Stimulated activated memory B cell treated with anti-CD40 and anti-IgM and Interleukin-4, amounts not matched to agents 10 μg/mL and 1 μg/mL and 100 μg/mL, for 72 hours (primary cell): ENCODE results near the gene PPP1CB.

ENCODE experiments used
- ATAC-seq: fragments of 150-1000 bp; cut with Tn5 transposase; 2 replicates; pipeline ENCODE4 v1.10.0; 2021
- H3K27ac Mint-ChIP-seq: one replicate; pipeline ENCODE4 v1.8.0; 2022; ENCODE audit warnings: mild to moderate bottlenecking, mixed read lengths
- H3K27me3 Mint-ChIP-seq: one replicate; pipeline ENCODE4 v1.8.0; 2022; ENCODE audit warnings: mixed read lengths
- H3K36me3 Mint-ChIP-seq: one replicate; pipeline ENCODE4 v1.8.0; 2022; ENCODE audit warnings: mixed read lengths
- H3K4me1 Mint-ChIP-seq: one replicate; pipeline ENCODE4 v1.8.0; 2022; ENCODE audit warnings: mixed read lengths
- H3K4me3 Mint-ChIP-seq: one replicate; pipeline ENCODE4 v1.8.0; 2022; ENCODE audit warnings: mild to moderate bottlenecking, moderate library complexity, mixed read lengths
- H3K9me3 Mint-ChIP-seq: one replicate; pipeline ENCODE4 v1.8.0; 2022; ENCODE audit warnings: mixed read lengths

PPP1CB gene

DNA sequence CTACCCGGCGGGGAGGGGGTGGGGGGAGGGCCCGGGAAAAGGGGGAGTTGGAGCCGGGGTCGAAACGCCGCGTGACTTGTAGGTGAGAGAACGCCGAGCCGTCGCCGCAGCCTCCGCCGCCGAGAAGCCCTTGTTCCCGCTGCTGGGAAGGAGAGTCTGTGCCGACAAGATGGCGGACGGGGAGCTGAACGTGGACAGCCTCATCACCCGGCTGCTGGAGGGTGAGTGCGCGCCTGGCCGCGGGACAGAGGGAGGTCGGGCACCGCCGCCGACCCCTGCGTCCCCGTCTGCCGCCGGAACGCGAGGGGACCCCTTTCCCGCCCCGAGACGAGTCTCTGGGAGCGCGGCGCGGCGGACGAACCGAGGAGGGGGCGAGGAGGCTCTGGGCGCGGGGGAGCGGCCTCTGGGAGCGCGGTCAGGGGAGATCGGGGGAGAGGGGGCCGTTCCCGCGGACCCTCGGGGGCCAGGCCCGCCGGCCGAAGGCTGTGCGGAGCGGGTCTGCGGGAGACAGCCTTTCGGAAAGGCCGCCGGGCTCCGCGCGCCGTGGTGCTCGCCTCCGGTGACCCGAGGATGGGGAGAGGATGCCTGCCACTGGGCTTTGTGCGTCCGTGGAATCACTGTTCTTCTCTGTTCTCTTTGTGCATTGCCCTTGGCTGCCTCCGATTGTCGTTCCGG is 463 bp downstream of the PPP1CB start:
- ATAC-seq, result peak; percentile 52
- peak overlapping the region; percentile 98 for H3K4me3 Mint-ChIP-seq
- no peaks in the 10 kb centered on the region for H3K9me3 Mint-ChIP-seq
- H3K27ac Mint-ChIP-seq, result peak overlapping the region; percentile 97
- no peaks in the 10 kb centered on the region for H3K27me3 Mint-ChIP-seq
- peaks cover 11% of the 10 kb centered on the region for H3K36me3 Mint-ChIP-seq
- peaks cover 62% of the 10 kb centered on the region for H3K4me1 Mint-ChIP-seq

DNA sequence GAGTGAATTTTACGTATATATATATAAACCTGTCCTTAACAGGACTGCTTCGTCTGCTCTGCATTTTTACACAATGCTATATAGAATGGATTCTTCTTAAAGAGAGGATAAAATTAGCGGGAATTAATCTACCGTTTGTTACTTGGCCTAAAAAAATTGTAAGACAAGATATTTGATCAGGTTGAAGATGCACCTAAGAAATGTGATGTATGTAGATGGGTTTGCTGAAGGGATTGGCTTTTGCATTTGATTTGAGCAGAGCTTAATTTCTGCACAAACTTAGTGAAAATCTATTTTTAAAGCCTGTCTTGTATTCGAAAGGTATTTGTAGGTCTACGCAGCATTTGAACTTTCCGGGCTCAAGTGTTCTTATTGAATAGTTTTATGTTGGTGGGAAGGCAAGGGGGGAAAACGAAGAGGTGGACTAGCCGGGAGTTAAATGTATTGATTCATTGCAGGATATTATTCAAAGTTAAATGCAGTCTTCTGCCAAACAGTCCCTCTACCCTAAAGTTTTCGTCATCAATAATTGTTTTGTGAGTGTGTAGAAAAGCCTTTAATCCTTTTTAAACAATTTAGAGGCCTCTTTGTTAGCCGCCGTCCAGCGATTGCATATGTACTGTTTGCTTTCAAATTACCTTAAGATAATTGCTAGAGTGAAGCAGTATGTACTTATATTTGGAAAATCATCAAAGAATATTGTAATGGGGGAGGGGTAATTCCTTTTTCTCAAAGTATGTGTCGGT is 1.2 kb downstream of the PPP1CB start:
- H3K27me3 Mint-ChIP-seq, result no peaks in the 10 kb centered on the region
- no peaks in the 10 kb centered on the region for H3K9me3 Mint-ChIP-seq
- peak overlapping the region; percentile 97 for H3K27ac Mint-ChIP-seq
- no peak for ATAC-seq
- H3K4me3 Mint-ChIP-seq, result peak overlapping the region; percentile 98
- H3K36me3 Mint-ChIP-seq, result peaks cover 11% of the 10 kb centered on the region
- peaks cover 67% of the 10 kb centered on the region for H3K4me1 Mint-ChIP-seq

DNA sequence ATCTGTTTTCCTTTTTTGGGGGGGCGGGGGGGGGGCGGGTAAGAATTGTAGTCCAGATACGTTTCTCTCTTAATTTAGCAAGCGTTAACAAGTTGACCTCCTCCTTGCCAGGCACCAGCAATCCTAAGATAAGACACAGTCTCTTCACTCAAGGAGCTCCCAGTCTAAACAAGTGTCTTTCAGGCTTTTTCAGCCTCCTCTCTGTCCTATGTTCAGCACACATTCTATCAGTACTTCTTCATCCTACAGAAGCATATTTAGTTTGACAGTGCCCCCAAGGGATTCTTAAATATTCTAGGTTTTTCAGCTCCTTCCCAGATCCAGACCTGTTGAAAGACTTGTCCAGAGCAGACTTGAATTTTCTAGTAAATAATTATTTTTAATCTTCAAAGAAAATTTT is 2.7 kb downstream of the PPP1CB start:
- Mint-ChIP-seq H3K4me3 (no peak overlapping the region), H3K36me3 (peaks cover 11% of the 10 kb centered on the region), H3K27me3 (no peaks in the 10 kb centered on the region), H3K9me3 (no peaks in the 10 kb centered on the region), H3K4me1 (peaks cover 64% of the 10 kb centered on the region), H3K27ac (no peak overlapping the region)
- ATAC-seq, result no peak

DNA sequence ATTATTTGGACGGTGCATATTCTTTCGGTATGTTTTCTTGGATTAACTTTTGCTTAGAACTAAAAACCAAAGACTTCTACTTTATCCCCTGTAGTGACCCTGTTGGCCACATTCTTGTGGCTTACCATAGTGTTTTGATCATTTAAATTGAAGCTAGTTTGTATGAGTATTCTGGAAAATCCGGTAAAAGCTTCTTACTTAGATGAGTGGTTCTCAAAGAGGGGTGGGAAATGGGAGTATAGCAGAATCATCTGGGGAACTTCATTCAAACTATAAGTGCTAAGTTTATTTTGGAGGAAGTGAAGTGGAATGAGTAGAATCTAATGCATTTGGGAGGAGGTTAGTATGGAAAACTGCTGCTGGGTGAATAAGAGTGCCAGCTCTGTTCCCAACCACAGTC is 3.8 kb downstream of the PPP1CB start:
- H3K4me1 Mint-ChIP-seq, result peaks cover 56% of the 10 kb centered on the region
- peak overlapping the region; percentile 8 for H3K27ac Mint-ChIP-seq
- peaks cover 11% of the 10 kb centered on the region for H3K36me3 Mint-ChIP-seq

DNA sequence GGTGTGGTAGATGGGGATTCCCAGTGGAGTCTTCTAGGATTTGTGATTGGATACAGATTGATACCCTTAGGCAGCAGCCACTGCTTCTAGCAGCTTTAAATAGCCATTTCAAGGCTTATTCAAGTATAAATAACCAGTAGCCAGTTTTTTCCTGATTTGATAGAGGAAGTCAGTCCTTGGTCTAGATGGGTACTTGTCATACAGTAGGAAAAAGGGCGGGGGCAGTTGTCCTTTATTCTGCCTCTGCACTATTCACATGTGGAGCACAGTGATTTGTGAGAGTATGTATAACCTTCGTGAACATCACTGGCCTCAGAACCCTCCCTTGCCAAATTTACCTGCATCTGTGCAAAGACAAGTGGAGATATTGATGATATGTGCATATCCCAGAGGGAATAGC is 6.8 kb downstream of the PPP1CB start:
- no peak for ATAC-seq
- no peak overlapping the region for H3K27ac Mint-ChIP-seq
- H3K4me3 Mint-ChIP-seq, result no peak overlapping the region
- peaks cover 66% of the 10 kb centered on the region for H3K4me1 Mint-ChIP-seq
- no peaks in the 10 kb centered on the region for H3K27me3 Mint-ChIP-seq
- H3K9me3 Mint-ChIP-seq, result no peaks in the 10 kb centered on the region
- H3K36me3 Mint-ChIP-seq, result peaks cover 11% of the 10 kb centered on the region

More for the DNA sequence above, 3.8 kb downstream of the PPP1CB start:
- ATAC-seq, result no peak
- no peaks in the 10 kb centered on the region for H3K9me3 Mint-ChIP-seq
- H3K27me3 Mint-ChIP-seq, result no peaks in the 10 kb centered on the region
- peak overlapping the region; percentile 6 for H3K4me3 Mint-ChIP-seq

DNA sequence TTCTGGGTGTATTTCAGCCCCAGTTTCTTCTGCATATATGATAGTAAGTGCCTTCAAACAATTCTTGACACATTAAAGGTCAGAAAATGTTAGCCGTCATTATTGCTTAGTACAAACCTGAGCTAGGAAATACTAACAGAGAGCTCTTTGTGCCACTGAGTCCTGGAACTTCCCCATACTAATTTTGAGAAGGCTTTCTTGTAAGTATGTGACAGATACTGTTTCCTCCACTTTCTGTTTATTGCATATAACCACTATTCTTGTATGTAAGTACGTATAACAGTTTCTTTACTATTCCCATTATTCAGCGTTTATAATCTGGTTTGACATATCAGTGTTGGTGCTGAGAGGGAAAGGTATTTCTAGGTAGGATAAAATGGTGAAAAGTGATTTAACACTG is 9.8 kb downstream of the PPP1CB start:
- H3K4me1 Mint-ChIP-seq, result peaks cover 66% of the 10 kb centered on the region
- no peak overlapping the region for H3K27ac Mint-ChIP-seq
- peaks cover 3% of the 10 kb centered on the region for H3K36me3 Mint-ChIP-seq
- H3K9me3 Mint-ChIP-seq, result no peaks in the 10 kb centered on the region
- no peak overlapping the region for H3K4me3 Mint-ChIP-seq
- ATAC-seq, result no peak
- no peaks in the 10 kb centered on the region for H3K27me3 Mint-ChIP-seq

DNA sequence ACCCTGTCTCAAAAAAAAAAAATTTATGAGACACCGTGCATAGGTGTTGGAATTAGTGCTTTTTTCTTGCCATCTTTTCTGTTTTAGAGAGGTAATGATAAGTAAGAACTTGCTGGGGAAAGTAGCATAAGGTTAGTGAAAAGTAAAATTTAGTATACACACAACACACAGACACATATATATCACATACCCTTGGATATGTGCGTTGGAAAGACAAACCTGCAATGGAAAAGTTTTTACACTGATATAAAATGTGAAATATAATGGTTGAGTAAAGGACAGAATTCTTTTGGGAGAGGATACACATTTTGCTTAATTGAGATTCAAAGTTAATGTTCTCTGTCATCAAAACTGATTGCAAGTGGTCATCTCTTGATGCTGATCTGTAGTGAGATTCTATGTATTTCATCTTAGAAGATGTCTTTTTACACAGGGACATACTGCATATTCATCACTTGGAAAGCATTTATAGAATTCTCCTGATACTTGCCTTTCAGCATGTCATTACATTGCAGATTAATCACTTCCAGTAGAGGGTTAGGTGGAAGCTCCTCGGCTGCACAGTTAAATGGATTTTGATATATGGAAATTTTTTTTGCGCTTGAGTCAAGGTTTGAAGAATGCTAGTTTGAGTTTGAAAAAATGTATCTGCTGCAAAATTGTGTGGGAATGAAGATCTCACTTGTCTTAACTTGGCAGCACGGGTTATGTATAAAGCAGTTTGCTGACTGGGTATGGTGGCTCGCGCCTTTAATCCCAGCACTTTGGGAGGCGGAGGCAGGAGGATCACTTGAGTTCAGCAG is 13.5 kb downstream of the PPP1CB start:
- Mint-ChIP-seq H3K4me3 (no peak overlapping the region), H3K36me3 (peaks cover 18% of the 10 kb centered on the region), H3K4me1 (peaks cover 69% of the 10 kb centered on the region), H3K27me3 (no peaks in the 10 kb centered on the region), H3K9me3 (no peaks in the 10 kb centered on the region), H3K27ac (no peak overlapping the region)
- no peak for ATAC-seq

DNA sequence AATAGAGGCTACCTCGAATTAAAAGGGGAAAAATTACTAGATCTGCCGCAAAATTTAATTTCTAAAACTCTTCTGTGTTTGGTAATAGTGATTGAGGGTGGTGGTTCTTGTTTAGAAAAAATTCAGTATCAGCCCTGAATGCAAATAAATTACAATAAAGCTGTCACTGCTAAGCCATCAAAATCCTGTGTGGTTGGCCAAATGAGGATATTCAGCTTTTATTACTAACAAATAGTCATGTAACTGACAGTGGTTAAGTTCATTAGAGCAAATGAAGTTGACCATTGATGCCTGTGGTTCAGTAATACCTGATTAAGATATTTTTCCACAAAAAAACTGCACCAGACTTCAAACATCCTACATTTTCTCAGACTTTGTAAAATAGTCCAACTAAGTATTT is 14.4 kb downstream of the PPP1CB start:
- Mint-ChIP-seq H3K9me3 (no peaks in the 10 kb centered on the region), H3K4me1 (peaks cover 68% of the 10 kb centered on the region), H3K27ac (no peak overlapping the region), H3K4me3 (no peak overlapping the region), H3K27me3 (no peaks in the 10 kb centered on the region), H3K36me3 (peaks cover 18% of the 10 kb centered on the region)
- ATAC-seq, result no peak

DNA sequence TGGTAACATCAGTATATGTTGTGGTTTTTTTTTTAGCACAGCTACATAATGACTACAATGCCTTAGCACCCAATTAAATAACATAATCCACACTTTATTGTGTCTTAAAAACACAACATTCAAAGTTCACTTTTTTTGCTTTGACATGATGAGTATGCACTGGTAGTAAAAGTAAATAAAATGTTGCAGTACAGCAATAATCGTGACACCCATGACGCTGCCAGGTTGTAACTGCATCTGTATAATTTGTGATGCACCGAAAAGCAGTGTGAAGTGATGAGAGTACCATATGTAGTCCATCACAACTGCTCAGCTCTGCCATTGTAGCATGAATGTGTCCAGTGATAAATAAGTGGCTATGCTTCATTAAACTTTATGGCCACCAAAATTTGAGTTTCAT is 15.7 kb downstream of the PPP1CB start:
- H3K36me3 Mint-ChIP-seq, result peaks cover 18% of the 10 kb centered on the region
- ATAC-seq, result no peak
- H3K4me3 Mint-ChIP-seq, result no peak overlapping the region
- H3K4me1 Mint-ChIP-seq, result peaks cover 67% of the 10 kb centered on the region
- H3K27ac Mint-ChIP-seq, result no peak overlapping the region
- H3K27me3 Mint-ChIP-seq, result no peaks in the 10 kb centered on the region
- H3K9me3 Mint-ChIP-seq, result no peaks in the 10 kb centered on the region

DNA sequence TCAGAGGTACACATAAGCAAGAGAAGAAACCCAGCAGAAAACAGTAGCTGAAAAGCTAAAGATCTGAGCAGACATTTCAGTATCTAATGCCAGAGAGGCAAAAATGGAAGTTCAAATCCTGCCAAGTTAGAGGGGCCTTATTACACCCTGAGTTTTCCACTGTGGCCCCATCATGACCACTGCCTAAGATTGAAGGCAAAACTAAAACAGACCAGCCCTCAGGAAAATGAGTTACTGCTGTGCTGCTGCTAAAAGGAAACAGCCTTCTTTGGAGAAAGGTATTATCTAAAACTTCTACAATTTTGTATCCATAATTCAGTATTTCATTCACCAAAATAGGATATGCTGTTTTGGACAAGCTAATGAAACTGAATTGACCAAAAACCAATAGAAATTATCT is 16.8 kb downstream of the PPP1CB start:
- H3K27ac Mint-ChIP-seq, result no peak overlapping the region
- H3K4me3 Mint-ChIP-seq, result no peak overlapping the region
- peaks cover 63% of the 10 kb centered on the region for H3K4me1 Mint-ChIP-seq

DNA sequence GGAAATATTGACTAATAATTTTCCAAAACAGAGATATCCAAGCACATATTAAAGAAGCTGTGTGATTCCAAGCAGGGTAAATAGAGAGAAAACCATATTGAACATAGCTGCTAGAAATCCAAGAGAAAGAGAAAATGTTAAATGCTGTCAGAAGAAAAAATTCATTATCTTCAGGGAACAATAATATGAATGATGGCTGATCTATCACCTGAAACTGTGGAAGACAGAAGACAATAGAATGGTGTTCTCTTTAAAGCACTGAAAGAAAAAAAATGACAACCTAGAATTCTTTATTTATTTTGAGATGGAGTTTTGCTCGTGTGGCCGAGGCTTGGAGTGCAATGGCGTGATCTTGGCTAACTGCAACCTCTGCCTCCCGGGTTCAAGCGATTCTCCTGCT is 17.3 kb downstream of the PPP1CB start:
- H3K4me1 Mint-ChIP-seq, result peaks cover 61% of the 10 kb centered on the region
- H3K36me3 Mint-ChIP-seq, result peaks cover 18% of the 10 kb centered on the region
- H3K27me3 Mint-ChIP-seq, result no peaks in the 10 kb centered on the region
- H3K27ac Mint-ChIP-seq, result no peak overlapping the region
- H3K9me3 Mint-ChIP-seq, result no peaks in the 10 kb centered on the region
- no peak overlapping the region for H3K4me3 Mint-ChIP-seq
- ATAC-seq, result no peak

More for the DNA sequence above, 16.8 kb downstream of the PPP1CB start:
- Mint-ChIP-seq H3K27me3 (no peaks in the 10 kb centered on the region), H3K9me3 (no peaks in the 10 kb centered on the region), H3K36me3 (peaks cover 18% of the 10 kb centered on the region)
- no peak for ATAC-seq

DNA sequence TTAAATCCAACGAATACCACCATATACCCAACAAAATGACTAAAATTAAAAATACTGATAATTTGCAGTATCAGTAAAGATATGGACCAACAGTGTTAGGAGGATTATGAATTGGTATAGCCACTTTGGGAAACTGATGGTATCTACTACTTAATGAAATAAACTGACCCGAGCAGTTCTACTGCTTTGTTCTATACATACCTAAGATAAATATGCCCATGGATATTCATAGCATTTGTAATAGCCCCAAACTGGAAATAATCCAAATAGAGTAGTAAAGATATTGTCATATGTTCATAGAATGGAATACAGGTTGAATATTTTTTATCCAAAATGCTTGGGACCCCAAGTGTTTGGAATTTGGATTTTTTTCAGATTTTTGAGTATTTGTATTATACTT is 20.7 kb downstream of the PPP1CB start:
- Mint-ChIP-seq H3K4me1 (peaks cover 60% of the 10 kb centered on the region), H3K27me3 (no peaks in the 10 kb centered on the region), H3K9me3 (no peaks in the 10 kb centered on the region), H3K4me3 (no peak overlapping the region), H3K27ac (no peak overlapping the region), H3K36me3 (peaks cover 24% of the 10 kb centered on the region)
- ATAC-seq, result no peak

DNA sequence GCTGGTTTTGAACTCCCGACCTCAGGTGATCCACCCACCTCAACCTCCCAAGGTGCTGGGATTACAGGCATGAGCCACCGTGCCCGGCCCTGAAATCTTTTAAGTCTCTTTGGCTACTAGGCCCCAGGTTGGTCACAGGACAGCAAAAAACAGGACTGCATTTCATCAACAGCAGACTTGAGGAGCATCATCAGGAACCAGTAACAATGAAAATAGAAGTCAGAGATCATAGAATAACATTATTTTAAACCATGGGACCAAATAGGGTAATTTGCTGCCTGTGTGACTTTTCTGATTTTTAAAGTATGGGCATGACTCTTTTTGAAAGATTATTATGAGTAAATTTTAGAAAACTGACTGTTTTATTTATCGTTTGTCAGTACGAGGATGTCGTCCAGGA is 24.8 kb downstream of the PPP1CB start:
- Mint-ChIP-seq H3K4me1 (peaks cover 31% of the 10 kb centered on the region), H3K36me3 (peaks cover 11% of the 10 kb centered on the region), H3K4me3 (no peak overlapping the region), H3K9me3 (no peaks in the 10 kb centered on the region), H3K27ac (no peak overlapping the region), H3K27me3 (no peaks in the 10 kb centered on the region)
- no peak for ATAC-seq

DNA sequence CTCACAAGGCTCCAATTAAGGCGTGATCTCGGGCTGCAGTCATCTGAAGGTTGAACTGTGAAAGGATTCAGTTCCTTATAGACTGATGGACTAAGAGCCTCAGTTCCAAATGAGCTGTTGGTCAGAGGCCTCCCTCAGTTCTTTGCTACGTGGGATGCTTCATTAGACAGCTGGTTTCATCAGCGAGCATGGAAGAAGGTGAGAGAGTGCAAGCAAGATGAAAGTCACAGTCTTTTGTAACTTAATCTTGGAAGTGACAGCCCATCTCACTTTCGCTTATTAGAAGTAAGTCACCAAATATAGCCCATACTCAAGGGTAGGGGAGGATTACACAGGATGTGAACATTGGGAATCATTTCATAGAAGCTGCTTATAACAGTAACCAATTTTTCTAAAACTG is 26.8 kb downstream of the PPP1CB start:
- Mint-ChIP-seq H3K4me1 (peaks cover 19% of the 10 kb centered on the region), H3K9me3 (no peaks in the 10 kb centered on the region), H3K27me3 (no peaks in the 10 kb centered on the region), H3K36me3 (peaks cover 25% of the 10 kb centered on the region), H3K4me3 (no peak overlapping the region), H3K27ac (no peak overlapping the region)
- no peak for ATAC-seq

DNA sequence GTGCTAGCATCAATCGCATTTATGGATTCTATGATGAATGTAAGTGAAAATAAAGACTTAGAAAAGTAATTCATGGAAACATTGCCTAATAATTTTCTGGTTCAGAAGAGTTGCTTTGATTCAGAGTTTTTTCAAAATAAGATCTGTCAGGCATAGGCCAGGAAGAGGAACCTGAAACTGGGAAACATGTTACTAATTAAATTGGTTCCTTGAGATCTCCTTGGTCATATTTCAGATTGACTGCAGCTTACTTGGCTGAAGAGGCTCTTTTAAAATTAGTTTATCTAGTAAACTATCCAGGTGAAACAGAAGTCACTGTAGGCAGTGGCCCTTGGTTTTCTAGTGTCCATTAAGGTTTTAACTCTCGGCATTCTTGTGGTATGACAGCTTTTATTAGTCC is 27.4 kb downstream of the PPP1CB start:
- ATAC-seq, result no peak
- peaks cover 26% of the 10 kb centered on the region for H3K36me3 Mint-ChIP-seq
- H3K4me3 Mint-ChIP-seq, result no peak overlapping the region
- H3K9me3 Mint-ChIP-seq, result no peaks in the 10 kb centered on the region
- H3K27ac Mint-ChIP-seq, result no peak overlapping the region
- peaks cover 15% of the 10 kb centered on the region for H3K4me1 Mint-ChIP-seq
- no peaks in the 10 kb centered on the region for H3K27me3 Mint-ChIP-seq
